HCT116 (cell line): ENCODE measurements around the gene DAPK3. TPM values are rescaled to one million over a fixed set of nuclear protein-coding genes. Genes with fewer than 3 reads are reported as not detected.
"Not testable (repeated sequence)": the region's sequence is repeated elsewhere in the genome, so short reads cannot be mapped to it uniquely, and the experiment has no call there.

Experiments
- ATAC-seq: fragments of 200-7000 bp; cut with Tn5 transposase; 2 replicates; pipeline ENCODE4 v1.9.1; 2020; ENCODE audit warnings: mild to moderate bottlenecking, moderate library complexity
- BruUV-seq: library from RNA; stranded (reverse); fragments of 400-500 nt; replicated peaks from 2 replicates; lab custom pipeline; 2021; lab: Mats Ljungman, UMichigan
- CTCF ChIA-PET: fragments of 300-600 bp; sonication (Branson Sonifier 250); formaldehyde crosslinking; loops from one replicate; lab custom pipeline; 2021; ENCODE audit warnings: antibody characterized with exemption; lab: Charles Lee
- POLR2A ChIA-PET: fragments of 300-600, 350-600 bp; sonication (Branson Sonifier 250); formaldehyde crosslinking; loops from one replicate; lab custom pipeline; 2021; ENCODE audit warnings: antibody characterized with exemption; lab: Charles Lee
- RAD21 ChIA-PET, 2 experiments: fragments of 300-600 bp; sonication (Branson Sonifier 250); formaldehyde crosslinking; loops; one replicate each; lab custom pipeline; 2023; ENCODE audit warnings: low total read pairs in 2 of 2; ENCODE audit not compliant: uncharacterized antibody in 2 of 2, unreplicated experiment in 2 of 2, low non-redundant PET in 1 of 2; lab: Charles Lee
- DNase-seq: peaks from one replicate; pipeline ENCODE4 v3.0.0-alpha.2; 2010; ENCODE audit warnings: low read depth, low spot score
- H2AFZ ChIP-seq: fragments of 200-600 bp; shearing (Covaris generic), sonication (generic); 2 replicates; pipeline ENCODE4 v1.6.1; 2017; ENCODE audit warnings: low read depth, mixed run types, mixed read lengths, antibody characterized with exemption, low read length; ENCODE audit not compliant: poor library complexity, severe bottlenecking
- H3K27ac ChIP-seq: 2 replicates; pipeline ENCODE4 v1.5.1; 2012; ENCODE audit warnings: low read depth, low read length
- H3K27me3 ChIP-seq: fragments of 200-600 bp; sonication (generic); 2 replicates; pipeline ENCODE4 v1.6.1; 2016; ENCODE audit warnings: mixed run types, low read length, mixed read lengths; ENCODE audit not compliant: insufficient read depth
- H3K36me3 ChIP-seq, 2 experiments: fragments of 200-500 bp in 1 of 2; fragments of 200-600 bp in 1 of 2; sonication (Bioruptor generic) in 1 of 2; sonication (generic) in 1 of 2; 2 replicates each; pipeline versions ENCODE4 v1.5.1 to v1.6.1; 2014 to 2016; ENCODE audit warnings: low read length in 2 of 2, inconsistent platforms in 1 of 2, mixed read lengths in 1 of 2, mixed run types in 1 of 2; ENCODE audit not compliant: insufficient read depth in 2 of 2, control insufficient read depth in 1 of 2
- H3K4me1 ChIP-seq, 2 experiments: fragments of 200-600 bp in 1 of 2; sonication (generic) in 1 of 2; 2 replicates each; pipeline versions ENCODE4 v1.5.1 to v1.6.1; 2012 to 2017; ENCODE audit warnings: low read length in 2 of 2, inconsistent platforms in 1 of 2, mild to moderate bottlenecking in 1 of 2, mixed read lengths in 1 of 2, mixed run types in 1 of 2, moderate library complexity in 1 of 2; ENCODE audit not compliant: insufficient read depth in 2 of 2, control insufficient read depth in 1 of 2
- H3K4me2 ChIP-seq: fragments of 200-600 bp; sonication (generic); 2 replicates; pipeline ENCODE4 v1.6.1; 2017; ENCODE audit warnings: mixed run types, low read length, mixed read lengths
- H3K4me3 ChIP-seq, 2 experiments: fragments of 200-600 bp in 1 of 2; sonication (generic) in 1 of 2; replicated peaks in 1 of 2; 2 replicates each; pipeline ENCODE4 v1.5.1; 2011 to 2016; ENCODE audit warnings: low read length in 2 of 2, control low read depth in 1 of 2, low read depth in 1 of 2, mild to moderate bottlenecking in 1 of 2, mixed read lengths in 1 of 2, mixed run types in 1 of 2
- H3K79me2 ChIP-seq: fragments of 200-600 bp; sonication (generic); 2 replicates; pipeline ENCODE4 v1.6.1; 2017; ENCODE audit warnings: mild to moderate bottlenecking, mixed run types, low read length, moderate library complexity, mixed read lengths; ENCODE audit not compliant: insufficient read depth
- H3K9ac ChIP-seq: fragments of 200-600 bp; sonication (generic); 2 replicates; pipeline ENCODE4 v1.6.1; 2016; ENCODE audit warnings: low read length, mixed read lengths
- H3K9me2 ChIP-seq: fragments of 200-600 bp; sonication (generic), shearing (Covaris generic); 2 replicates; pipeline ENCODE4 v1.6.1; 2017; ENCODE audit warnings: mixed run types, mild to moderate bottlenecking, moderate library complexity; ENCODE audit not compliant: insufficient read depth
- H3K9me3 ChIP-seq, 2 experiments: fragments of 200-500 bp in 1 of 2; fragments of 200-600 bp in 1 of 2; sonication (Bioruptor generic) in 1 of 2; sonication (generic) in 1 of 2; 2 replicates each; pipeline ENCODE4 v1.6.1; 2014 to 2017; ENCODE audit warnings: low read length in 2 of 2, mixed read lengths in 2 of 2, inconsistent platforms in 1 of 2, low read depth in 1 of 2, mild to moderate bottlenecking in 1 of 2, mixed run types in 1 of 2, moderate library complexity in 1 of 2; ENCODE audit not compliant: control insufficient read depth in 1 of 2, insufficient read depth in 1 of 2
- H4K20me1 ChIP-seq: fragments of 200-600 bp; sonication (generic), shearing (Covaris generic); 2 replicates; pipeline ENCODE4 v1.6.1; 2017; ENCODE audit warnings: mixed run types, mild to moderate bottlenecking, moderate library complexity; ENCODE audit not compliant: insufficient read depth
- intact Hi-C: fragments of 100-400 bp; cut with micrococcal nuclease; formaldehyde crosslinking; loops from 2 replicates; pipeline ENCODE4 v1.10.0; 2022
- total RNA-seq: library from RNA; stranded (reverse); gene quantifications from one replicate; pipeline ENCODE4 v1.2.1, GENCODE V29; 2021; ENCODE audit not compliant: unreplicated experiment

Gene DAPK3
- total RNA-seq, 1 experiment from 2014 or later: 54.8 TPM

GRCh38 chr19:4005436-4005835, 34.5 kb upstream of the DAPK3 start:
- H3K9me3 ChIP-seq, H4K20me1 ChIP-seq, CTCF ChIA-PET, H3K9ac ChIP-seq, H3K36me3 ChIP-seq, BruUV-seq, H3K4me3 ChIP-seq, H3K9me2 ChIP-seq, H2AFZ ChIP-seq, H3K27me3 ChIP-seq, H3K4me2 ChIP-seq, RAD21 ChIA-PET, ATAC-seq, H3K27ac ChIP-seq, intact Hi-C loops, DNase-seq: not testable (repeated sequence)
- POLR2A ChIA-PET: interaction anchor here (0.7 kb wide), 1 partner anchor 8 kb away, joined by 3 read pairs; no protein-coding TSS in a partner anchor
- Histone ChIP-seq H3K4me1 (peaks cover 7 to 14% of the 10 kb centered on the region in 2 experiments; a peak in 3 of 4 replicates), H3K79me2 (peaks cover 26% of the 10 kb centered on the region)

- H3K4me3 ChIP-seq, H3K27me3 ChIP-seq, intact Hi-C loops, DNase-seq, H2AFZ ChIP-seq, RAD21 ChIA-PET, H3K27ac ChIP-seq, BruUV-seq, H3K9me2 ChIP-seq, H3K36me3 ChIP-seq, H4K20me1 ChIP-seq, H3K4me2 ChIP-seq, H3K79me2 ChIP-seq, H3K9ac ChIP-seq, H3K9me3 ChIP-seq, H3K4me1 ChIP-seq, ATAC-seq: not testable (repeated sequence)
- ChIA-PET CTCF (interaction anchor here (1.1 kb wide), 1 partner anchor 11 kb away, joined by 4 read pairs; no protein-coding TSS in a partner anchor), POLR2A (interaction anchor here (0.7 to 1.4 kb wide), 2 partner anchors 11 to 206 kb away, joined by 3 read pairs; no protein-coding TSS in a partner anchor)
Measured at GRCh38 chr19:4000798-4001197, 29.9 kb upstream of the DAPK3 start.

- ATAC-seq, H3K9me3 ChIP-seq, H4K20me1 ChIP-seq, BruUV-seq, H2AFZ ChIP-seq, H3K4me2 ChIP-seq, H3K4me3 ChIP-seq, H3K36me3 ChIP-seq, H3K27ac ChIP-seq, CTCF ChIA-PET, POLR2A ChIA-PET, intact Hi-C loops, H3K4me1 ChIP-seq, H3K79me2 ChIP-seq, DNase-seq, RAD21 ChIA-PET, H3K9me2 ChIP-seq, H3K9ac ChIP-seq, H3K27me3 ChIP-seq: not testable (repeated sequence)
Measured at GRCh38 chr19:3998667-3999412, 27.9 kb upstream of the DAPK3 start.
